ENCODE measurements around the gene SPEF1. TPM values are rescaled to one million over a fixed set of nuclear protein-coding genes. Genes with fewer than 3 reads are reported as not detected.

The SPEF1 gene
- total and polyA plus RNA-seq, 2 of the 13 experiments (the other 11 are each of a cell fraction or from before 2014, with no cell fraction given) = 0.11 to 0.27 TPM

DNA sequence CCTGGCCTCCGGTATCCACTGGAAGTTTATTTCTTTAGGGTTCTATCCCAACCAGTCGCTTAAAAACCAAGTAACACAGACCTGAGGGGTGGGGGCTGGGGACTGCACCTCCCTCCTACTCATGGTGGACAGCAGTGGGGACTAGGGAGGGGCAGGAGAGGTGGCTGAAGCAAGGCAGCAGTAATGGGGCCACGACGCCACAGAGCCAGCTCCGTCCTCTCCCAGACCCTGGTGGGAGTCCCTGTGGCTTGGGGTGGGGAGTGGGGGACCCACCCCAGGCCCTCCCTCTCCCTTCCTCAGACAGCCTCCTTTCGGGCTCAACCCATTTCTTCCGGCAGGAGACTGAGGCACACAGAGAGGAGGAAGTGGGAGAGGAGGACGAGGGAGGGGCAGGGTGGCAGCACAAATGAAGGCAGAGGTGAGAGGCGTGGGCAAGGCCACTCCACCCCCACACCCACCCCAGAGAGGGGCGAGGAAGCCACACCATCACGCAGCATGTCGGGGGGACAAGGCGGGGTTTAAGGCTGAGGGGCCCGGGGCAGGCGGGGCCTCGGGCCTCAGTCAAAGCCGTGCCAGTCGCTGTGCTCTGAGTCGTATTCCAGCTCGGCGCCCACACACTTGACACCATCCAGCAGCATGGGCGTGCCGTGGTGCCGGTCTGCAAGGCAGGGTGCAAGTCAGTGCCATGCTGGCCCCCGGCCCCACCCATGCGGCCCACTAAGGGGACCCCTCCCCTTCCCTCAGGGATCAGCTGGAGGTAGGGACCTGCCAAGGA, 27.6 kb downstream of the SPEF1 start:
- TSS peak; percentile 35 for BruUV-seq (replicated peaks)
- Histone ChIP-seq H3K9me3 (ENCODE audit: low read length) (no peaks in the 10 kb centered on the region), H3K27me3 (ENCODE audit: control insufficient read depth in 1 of 2, insufficient read depth in 2 of 2, low read length in 2 of 2) (peaks cover under 1 to 6% of the 10 kb centered on the region in 2 experiments; a peak in 2 of 5 replicates), H3K79me2 (ENCODE audit: insufficient read depth, low read length) (no peaks in the 10 kb centered on the region), H3K27ac (ENCODE audit: extremely low read length, insufficient read depth, low read length) (no peak overlapping the region), H2AFZ (ENCODE audit: low read length) (no peak overlapping the region), H3K4me2 (ENCODE audit: low read depth, low read length) (no peak overlapping the region), H3K4me3 (replicated peaks in 1 of 3; ENCODE audit: insufficient read depth in 1 of 3, low read depth in 2 of 3, low read length in 3 of 3) (no peak overlapping the region), H4K20me1 (ENCODE audit: insufficient read depth, low read length) (no peaks in the 10 kb centered on the region), H3K4me1 (ENCODE audit: insufficient read depth, low read length) (peaks cover 15% of the 10 kb centered on the region), H3K36me3 (replicated peaks in 1 of 2; ENCODE audit: control insufficient read depth in 1 of 2, insufficient read depth in 2 of 2, low read length in 2 of 2) (peaks cover 26 to 27% of the 10 kb centered on the region in 2 experiments; a peak in 4 of 5 replicates), H3K9ac (ENCODE audit: insufficient read depth, low read depth, low read length) (no peak overlapping the region)
- CTCF ChIA-PET (ENCODE audit: low intra/inter-chr PET ratio, low total read pairs) = interaction anchor here (0.6 to 1.7 kb wide), 10 partner anchors 13 to 331 kb away, joined by 3 to 9 read pairs (median 6); partner anchors contain the start of genes AP5S1 and SPEF1
- in situ Hi-C loops (cut with HindIII; ENCODE audit: extremely low pct_ligation_motif_present, low pct_unique_long_range_greater_than_20kb) (no loop called here), intact Hi-C loops (cut with micrococcal nuclease; ENCODE audit: unreplicated experiment) (loop anchor here (1.0 to 2.0 kb wide), 4 partner anchors 15 to 102 kb away; partner anchors contain the start of gene SPEF1)
- POLR2A ChIA-PET = interaction anchor here (3.9 kb wide), 1 partner anchor 14 kb away, joined by 21 read pairs; the partner anchor contains the start of gene ADISSP
- TF ChIP-seq ZNF354B (CRISPR knock-in tag; IDR thresholded peaks at IDR 0.05) = no peak
- TF ChIP-seq SPEN (CRISPR knock-in tag; IDR thresholded peaks at IDR 0.05; ENCODE audit: low read depth) = 0 out of 2 replicates have a peak, but pooled peaks have one; percentile 18
- TF ChIP-seq EED (CRISPR knock-in tag; IDR thresholded peaks at IDR 0.05) = no peak
- TF ChIP-seq BRD4 (CRISPR knock-in tag; IDR thresholded peaks at IDR 0.05) = 0 out of 2 replicates have a peak, but pooled peaks have one; percentile 13
- peak; percentile 75; the same call in 1 of the 2 replicates for TF ChIP-seq PCBP1 (IDR thresholded peaks at IDR 0.05; ENCODE audit: borderline replicate concordance, low read depth, low read length)
- TF ChIP-seq, protein P1, sequence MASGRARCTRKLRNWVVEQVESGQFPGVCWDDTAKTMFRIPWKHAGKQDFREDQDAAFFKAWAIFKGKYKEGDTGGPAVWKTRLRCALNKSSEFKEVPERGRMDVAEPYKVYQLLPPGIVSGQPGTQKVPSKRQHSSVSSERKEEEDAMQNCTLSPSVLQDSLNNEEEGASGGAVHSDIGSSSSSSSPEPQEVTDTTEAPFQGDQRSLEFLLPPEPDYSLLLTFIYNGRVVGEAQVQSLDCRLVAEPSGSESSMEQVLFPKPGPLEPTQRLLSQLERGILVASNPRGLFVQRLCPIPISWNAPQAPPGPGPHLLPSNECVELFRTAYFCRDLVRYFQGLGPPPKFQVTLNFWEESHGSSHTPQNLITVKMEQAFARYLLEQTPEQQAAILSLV (CRISPR knock-in tag; IDR thresholded peaks at IDR 0.05; ENCODE audit: borderline replicate concordance) = 0 out of 2 replicates have a peak, but pooled peaks have one; percentile 33
- TF ChIP-seq, protein P2, sequence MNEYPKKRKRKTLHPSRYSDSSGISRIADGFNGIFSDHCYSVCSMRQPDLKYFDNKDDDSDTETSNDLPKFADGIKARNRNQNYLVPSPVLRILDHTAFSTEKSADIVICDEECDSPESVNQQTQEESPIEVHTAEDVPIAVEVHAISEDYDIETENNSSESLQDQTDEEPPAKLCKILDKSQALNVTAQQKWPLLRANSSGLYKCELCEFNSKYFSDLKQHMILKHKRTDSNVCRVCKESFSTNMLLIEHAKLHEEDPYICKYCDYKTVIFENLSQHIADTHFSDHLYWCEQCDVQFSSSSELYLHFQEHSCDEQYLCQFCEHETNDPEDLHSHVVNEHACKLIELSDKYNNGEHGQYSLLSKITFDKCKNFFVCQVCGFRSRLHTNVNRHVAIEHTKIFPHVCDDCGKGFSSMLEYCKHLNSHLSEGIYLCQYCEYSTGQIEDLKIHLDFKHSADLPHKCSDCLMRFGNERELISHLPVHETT (CRISPR knock-in tag; conservative IDR thresholded peaks at IDR 0.05) = no peak
- TF ChIP-seq AKAP8 (CRISPR knock-in tag; IDR thresholded peaks at IDR 0.05) = 0 out of 2 replicates have a peak, but pooled peaks have one; percentile 21
- no peak for TF ChIP-seq SRF (IDR thresholded peaks at IDR 0.05; ENCODE audit: low read depth, low read length)
- no peak for TF ChIP-seq HDAC1 (CRISPR knock-in tag; IDR thresholded peaks at IDR 0.05)
- peak; percentile 65 for TF ChIP-seq ZNF629 (CRISPR knock-in tag; conservative IDR thresholded peaks at IDR 0.05)
- peak; percentile 3; the same call in 1 of the 2 replicates for TF ChIP-seq KDM2A (CRISPR knock-in tag; IDR thresholded peaks at IDR 0.05; ENCODE audit: borderline replicate concordance, low read depth)
- DNase-seq (ENCODE audit: low spot score) (no peak), ATAC-seq (no peak), FAIRE-seq (no peak)
- 95% methylated on average over 23 of the region's 26 CpGs for WGBS (ENCODE audit: low lambda C conversion rate)
